NCI-H748 (cell line): Measurements from ENCODE around the gene ASTN1.

Experiments used
- DNase-seq: peaks from one replicate; lab custom pipeline; 2025; ENCODE audit not compliant: unreplicated experiment; lab: John Stamatoyannopoulos, UW

The ASTN1 gene

GRCh38 chr1:176884911-176885310 lies 279.6 kb downstream of the ASTN1 start:
- no peak for DNase-seq

- DNase-seq = no peak
Observed at GRCh38 chr1:176884286-176884685, 280.2 kb downstream of the ASTN1 start.

- peak; percentile 65 for DNase-seq
Observed at GRCh38 chr1:176880955-176881595, 283.4 kb downstream of the ASTN1 start.

GRCh38 chr1:176879784-176880620 lies 284.5 kb downstream of the ASTN1 start:
- no peak for DNase-seq

- DNase-seq = no peak
Observed at GRCh38 chr1:176878750-176879536, 285.6 kb downstream of the ASTN1 start.

GRCh38 chr1:176877557-176877956 lies 287.0 kb downstream of the ASTN1 start:
- DNase-seq = no peak

GRCh38 chr1:176876966-176877515 lies 287.5 kb downstream of the ASTN1 start:
- no peak for DNase-seq

GRCh38 chr1:176869577-176869976 lies 294.9 kb downstream of the ASTN1 start:
- no peak for DNase-seq

- DNase-seq = no peak
Observed at GRCh38 chr1:176866011-176866714, 298.3 kb downstream of the ASTN1 start.

GRCh38 chr1:176864211-176864610 lies 300.3 kb downstream of the ASTN1 start:
- no peak for DNase-seq

- no peak for DNase-seq
Observed at GRCh38 chr1:176863613-176864012, 300.9 kb downstream of the ASTN1 start.

GRCh38 chr1:176858433-176858916 lies 306.0 kb downstream of the ASTN1 start:
- peak; percentile 64 for DNase-seq

- no peak for DNase-seq
Observed at GRCh38 chr1:176857632-176858031, 306.9 kb downstream of the ASTN1 start.

- DNase-seq = peak; percentile 77
Observed at GRCh38 chr1:176854758-176855745, 309.5 kb downstream of the ASTN1 start.

GRCh38 chr1:176854121-176854520 lies 310.4 kb downstream of the ASTN1 start:
- no peak for DNase-seq

GRCh38 chr1:176853503-176853902 lies 311.0 kb downstream of the ASTN1 start:
- DNase-seq = no peak

- no peak for DNase-seq
Observed at GRCh38 chr1:176852124-176852523, 312.4 kb downstream of the ASTN1 start.

GRCh38 chr1:176850871-176851270 lies 313.6 kb downstream of the ASTN1 start:
- DNase-seq = no peak

- no peak for DNase-seq
Observed at GRCh38 chr1:176849281-176849680, 315.2 kb downstream of the ASTN1 start.
